ENCODE measurements around the gene FN3KRP. TPM values are rescaled to one million over a fixed set of nuclear protein-coding genes. Genes with fewer than 3 reads are reported as not detected.

Gene FN3KRP
- total and polyA plus RNA-seq, 3 donors from 2014 or later = 26.9 to 30.2 (median 29.3) TPM

- TF ChIP-seq POLR2A (IDR thresholded peaks at IDR 0.05) (no peak), CTCF (IDR thresholded peaks at IDR 0.05) (no peak)
- Histone ChIP-seq H3K4me3 (peak overlapping the region; percentile 61 to 73), H3K36me3 (ENCODE audit: low read depth, missing control alignments) (no peaks in the 10 kb centered on the region), H3K27ac (no peak overlapping the region), H3K4me1 (peaks cover 4% of the 10 kb centered on the region), H3K9me3 (no peaks in the 10 kb centered on the region), H3K27me3 (no peaks in the 10 kb centered on the region)
- no peak for DNase-seq
- intact Hi-C loops (cut with DNase I; ENCODE audit: low total_unique reads) = no loop called here
- 18% methylated on average over 40 to 48 of the region's 48 CpGs for WGBS, 2 donors
Observed at GRCh38 chr17:82696916-82697807, 19.3 kb upstream of the FN3KRP start.

- Histone ChIP-seq H3K4me3 (peak overlapping the region; percentile 61 to 73), H3K9me3 (no peaks in the 10 kb centered on the region), H3K36me3 (ENCODE audit: low read depth, missing control alignments) (no peaks in the 10 kb centered on the region), H3K4me1 (peaks cover 4% of the 10 kb centered on the region), H3K27me3 (no peaks in the 10 kb centered on the region), H3K27ac (no peak overlapping the region)
- no peak for TF ChIP-seq POLR2A (IDR thresholded peaks at IDR 0.05)
- TF ChIP-seq CTCF (IDR thresholded peaks at IDR 0.05) = no peak
- WGBS, 2 donors = 1% methylated on average over 31 of the region's 32 CpGs; no CpG with 5 or more reads in 1 of the 2 donors
- intact Hi-C loops (cut with DNase I; ENCODE audit: low total_unique reads) = no loop called here
- no peak for DNase-seq
Observed at GRCh38 chr17:82697808-82698064, 18.8 kb upstream of the FN3KRP start.

- Histone ChIP-seq H3K27me3 (no peaks in the 10 kb centered on the region), H3K9me3 (no peaks in the 10 kb centered on the region), H3K36me3 (ENCODE audit: low read depth, missing control alignments) (no peaks in the 10 kb centered on the region), H3K4me1 (peaks cover 4% of the 10 kb centered on the region), H3K27ac (no peak within 1 kb of the TSS), H3K4me3 (peak within 1 kb of the TSS; percentile 61 to 73)
- WGBS, 2 donors = 0 to 1% methylated on average over 20 to 61 of the region's 112 CpGs
- intact Hi-C loops (cut with DNase I; ENCODE audit: low total_unique reads) = no loop called here
- DNase-seq = peak; percentile 99
- TF ChIP-seq CTCF (IDR thresholded peaks at IDR 0.05) (peak in 1 of 3 experiments; percentile 7), POLR2A (IDR thresholded peaks at IDR 0.05) (no peak)
Observed at GRCh38 chr17:82698065-82698973, 18.2 kb upstream of the FN3KRP start, which contains the start of gene RAB40B. Gene RAB40B, minus strand, starts transcription at chr17:82698698. Its CDS starts 102 bp downstream, at chr17:82698596.

GRCh38 chr17:82698974-82699442 is 17.5 kb upstream of the FN3KRP start:
- H3K4me3 ChIP-seq = peak overlapping the region; percentile 38 to 73
- no peaks in the 10 kb centered on the region for H3K27me3 ChIP-seq
- H3K36me3 ChIP-seq (ENCODE audit: low read depth, missing control alignments) = no peaks in the 10 kb centered on the region
- no peak for DNase-seq
- intact Hi-C loops (cut with DNase I; ENCODE audit: low total_unique reads) = no loop called here
- H3K27ac ChIP-seq = no peak overlapping the region
- H3K9me3 ChIP-seq = no peaks in the 10 kb centered on the region
- 2 to 33% methylated on average over 4 to 34 of the region's 45 CpGs for WGBS, 2 donors
- no peak for TF ChIP-seq CTCF (IDR thresholded peaks at IDR 0.05)
- TF ChIP-seq POLR2A (IDR thresholded peaks at IDR 0.05) = no peak
- H3K4me1 ChIP-seq = peaks cover 4% of the 10 kb centered on the region

Measured in testis (tissue), 3 donors.